HT1080 (cell line): ENCODE data around the gene VDAC1. TPM values are rescaled to one million over a fixed set of nuclear protein-coding genes. Genes with fewer than 3 reads are reported as not detected.
"Not testable (repeated sequence)": the region's sequence is repeated elsewhere in the genome, so short reads cannot be mapped to it uniquely, and the experiment has no call there.

Source experiments
- DNase-seq: peaks from one replicate; pipeline ENCODE4 v3.0.0-alpha.2; 2015; ENCODE audit warnings: low read depth
- polyA plus RNA-seq, 2 experiments: library from polyadenylated mRNA; depleted of rRNA; stranded (reverse); fragments of >200 nt; gene quantifications; 2 replicates each; pipeline ENCODE4 v1.2.3, GENCODE V29; 2015
- total RNA-seq: library from RNA; depleted of rRNA; stranded (reverse); fragments of >200 nt; shearing (Covaris generic); gene quantifications from 2 replicates; pipeline ENCODE4 v1.2.3, GENCODE V29; 2014; rRNA removed

VDAC1 gene
- total RNA-seq, result 405 and 411 TPM in 2 replicates
- polyA plus RNA-seq (2015; cell fraction: cytosol; rRNA removed), result 444 and 495 TPM in 2 replicates
- polyA plus RNA-seq (2015; cell fraction: nucleus; rRNA removed), result 357 and 381 TPM in 2 replicates

- DNase-seq, result peak; percentile 64
These were observed at the start of gene VDAC1 for GRCh38 chr5:134004626-134005416. TSS of gene VDAC1 (minus strand) at chr5:134004975. CDS start at chr5:133993012, 11,963 bp downstream.

GRCh38 chr5:134053840-134054338, 49.1 kb upstream of the VDAC1 start:
- DNase-seq, result peak; percentile 88

GRCh38 chr5:134053314-134053839, 48.6 kb upstream of the VDAC1 start:
- DNase-seq, result no peak

GRCh38 chr5:134051305-134051704, 46.5 kb upstream of the VDAC1 start:
- DNase-seq, result peak; percentile 50

GRCh38 chr5:134048864-134049263, 44.1 kb upstream of the VDAC1 start:
- DNase-seq, result no peak

- no peak for DNase-seq
These were observed 42.9 kb upstream of the VDAC1 start for GRCh38 chr5:134047687-134048056.

- no peak for DNase-seq
These were observed 42.3 kb upstream of the VDAC1 start for GRCh38 chr5:134046801-134047686.

GRCh38 chr5:134046330-134046729, 41.6 kb upstream of the VDAC1 start:
- no peak for DNase-seq

GRCh38 chr5:134043793-134044792, 39.3 kb upstream of the VDAC1 start:
- DNase-seq, result no peak

GRCh38 chr5:134041570-134042411, 37.0 kb upstream of the VDAC1 start:
- DNase-seq, result no peak

GRCh38 chr5:134038138-134038537, 33.4 kb upstream of the VDAC1 start:
- no peak for DNase-seq

- no peak for DNase-seq
These were observed 32.4 kb upstream of the VDAC1 start for GRCh38 chr5:134037160-134037559.

- DNase-seq, result no peak
These were observed 29.6 kb upstream of the VDAC1 start for GRCh38 chr5:134034326-134034725.

- not testable (repeated sequence) for DNase-seq
These were observed 25.7 kb upstream of the VDAC1 start for GRCh38 chr5:134030303-134030964.

- DNase-seq, result peak; percentile 98
These were observed 24.4 kb upstream of the VDAC1 start for GRCh38 chr5:134029156-134029555.

- DNase-seq, result no peak
These were observed 23.7 kb upstream of the VDAC1 start for GRCh38 chr5:134028496-134028895.

- DNase-seq, result no peak
These were observed 22.5 kb upstream of the VDAC1 start for GRCh38 chr5:134027288-134027615.

GRCh38 chr5:134026521-134027287, 21.9 kb upstream of the VDAC1 start:
- peak; percentile 70 for DNase-seq
